UCSD-AML1 (cell line): Measurements from ENCODE around the gene IGFL3.
"Not testable (repeated sequence)": the region's sequence is repeated elsewhere in the genome, so short reads cannot be mapped to it uniquely, and the experiment has no call there.

Experiments
- DNase-seq: peaks from one replicate; lab custom pipeline; 2025; ENCODE audit not compliant: unreplicated experiment; lab: John Stamatoyannopoulos, UW

Gene IGFL3

GRCh38 chr19:46124638-46125115 is at the start of gene IGFL3:
Gene IGFL3, minus strand, starts transcription at chr19:46124688. Its CDS starts 39 bp downstream, at chr19:46124649.
- no peak for DNase-seq

GRCh38 chr19:46173886-46174480 is 49.5 kb upstream of the IGFL3 start:
- DNase-seq: no peak

- no peak for DNase-seq
Observed at GRCh38 chr19:46162731-46163130, 38.2 kb upstream of the IGFL3 start.

GRCh38 chr19:46161642-46162257 is 37.3 kb upstream of the IGFL3 start:
- DNase-seq: not testable (repeated sequence)

GRCh38 chr19:46160233-46160775 is 35.8 kb upstream of the IGFL3 start:
- DNase-seq: no peak

- DNase-seq: no peak
Observed at GRCh38 chr19:46159418-46160232, 35.1 kb upstream of the IGFL3 start.

- DNase-seq: no peak
Observed at GRCh38 chr19:46155237-46155636, 30.7 kb upstream of the IGFL3 start.

- DNase-seq: no peak
Observed at GRCh38 chr19:46150606-46151005, 26.1 kb upstream of the IGFL3 start.

- no peak for DNase-seq
Observed at GRCh38 chr19:46147791-46148288, 23.4 kb upstream of the IGFL3 start, which contains the start of gene IGFL2. Gene IGFL2, plus strand, starts transcription at chr19:46148238. Its CDS starts 41 bp downstream, at chr19:46148279.

- DNase-seq: no peak
Observed at GRCh38 chr19:46147166-46147740, 22.8 kb upstream of the IGFL3 start.

GRCh38 chr19:46144756-46145155 is 20.3 kb upstream of the IGFL3 start:
- DNase-seq: no peak

- DNase-seq: no peak
Observed at GRCh38 chr19:46142294-46142693, 17.8 kb upstream of the IGFL3 start.

- DNase-seq: no peak
Observed at GRCh38 chr19:46141421-46141820, 16.9 kb upstream of the IGFL3 start.

- DNase-seq: no peak
Observed at GRCh38 chr19:46137915-46138473, 13.5 kb upstream of the IGFL3 start.

- no peak for DNase-seq
Observed at GRCh38 chr19:46134527-46134926, 10.0 kb upstream of the IGFL3 start.

GRCh38 chr19:46133777-46134241 is 9.3 kb upstream of the IGFL3 start:
- DNase-seq: no peak

- peak; percentile 36 for DNase-seq
Observed at GRCh38 chr19:46133101-46133627, 8.7 kb upstream of the IGFL3 start.

GRCh38 chr19:46132508-46133100 is 8.1 kb upstream of the IGFL3 start:
- DNase-seq: no peak

GRCh38 chr19:46131485-46132143 is 7.1 kb upstream of the IGFL3 start:
- DNase-seq: no peak
